Measurements from ENCODE around the gene GALNT2.

GALNT2 gene

GRCh38 chr1:230171356-230172015, 104.4 kb downstream of the GALNT2 start:
- DNase-seq = no peak

- no peak for DNase-seq
These were observed 105.0 kb downstream of the GALNT2 start for GRCh38 chr1:230172016-230172537.

- DNase-seq = no peak
These were observed 106.3 kb downstream of the GALNT2 start for GRCh38 chr1:230173187-230173975.

DNA sequence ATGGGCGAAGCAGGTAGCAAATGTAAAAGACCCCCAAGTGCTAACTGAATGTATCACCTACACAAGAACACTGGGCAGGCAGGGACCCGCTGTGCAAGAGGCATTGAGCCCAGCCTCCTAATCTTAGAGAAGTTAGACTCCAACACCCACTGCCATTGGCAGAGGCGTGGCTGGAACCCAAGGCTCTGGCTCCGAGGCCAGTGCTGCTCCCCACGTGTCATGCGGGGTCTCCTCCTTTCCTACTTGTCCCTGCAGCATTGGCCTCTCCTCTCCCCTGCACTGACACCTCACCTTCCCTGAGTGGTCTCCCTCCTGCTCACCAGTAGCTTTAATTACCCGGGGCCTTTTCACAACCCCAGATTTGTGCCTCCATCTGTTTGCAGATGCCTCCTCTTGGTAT, 107.0 kb downstream of the GALNT2 start:
- no peak for DNase-seq

DNA sequence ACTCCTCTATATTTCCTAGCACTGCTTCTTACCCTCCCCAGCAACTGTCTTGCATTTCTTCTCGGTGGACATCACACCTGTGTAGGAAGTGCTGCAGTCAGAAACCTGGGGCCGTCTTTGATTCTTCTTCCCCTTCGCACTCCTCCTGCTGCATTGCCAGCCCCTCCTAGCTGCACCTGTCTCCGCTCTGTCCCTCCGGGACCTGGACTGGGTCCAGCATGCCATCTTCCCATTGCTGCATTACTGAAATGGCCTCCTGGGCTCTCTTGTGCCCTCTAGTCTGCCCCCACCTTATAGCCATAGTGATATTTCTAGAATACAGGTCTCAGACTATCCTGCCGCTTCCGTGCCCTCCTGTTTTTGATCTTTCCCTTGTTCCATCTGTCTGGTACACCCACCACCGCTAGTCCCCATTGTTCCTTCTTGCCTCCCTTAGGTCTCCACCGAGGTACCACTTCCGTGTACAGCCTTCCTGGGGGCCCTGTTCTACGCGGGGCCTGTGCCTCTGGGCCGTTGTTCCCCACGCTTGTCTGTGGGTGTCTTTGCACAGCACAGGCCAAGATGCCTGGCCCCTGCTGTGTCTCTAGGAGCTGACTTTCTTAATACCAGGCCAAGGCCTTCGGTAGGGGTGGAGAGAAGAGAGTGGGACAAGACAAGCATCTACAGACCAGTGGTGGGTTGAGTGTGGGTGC, 107.6 kb downstream of the GALNT2 start:
- no peak for DNase-seq

DNA sequence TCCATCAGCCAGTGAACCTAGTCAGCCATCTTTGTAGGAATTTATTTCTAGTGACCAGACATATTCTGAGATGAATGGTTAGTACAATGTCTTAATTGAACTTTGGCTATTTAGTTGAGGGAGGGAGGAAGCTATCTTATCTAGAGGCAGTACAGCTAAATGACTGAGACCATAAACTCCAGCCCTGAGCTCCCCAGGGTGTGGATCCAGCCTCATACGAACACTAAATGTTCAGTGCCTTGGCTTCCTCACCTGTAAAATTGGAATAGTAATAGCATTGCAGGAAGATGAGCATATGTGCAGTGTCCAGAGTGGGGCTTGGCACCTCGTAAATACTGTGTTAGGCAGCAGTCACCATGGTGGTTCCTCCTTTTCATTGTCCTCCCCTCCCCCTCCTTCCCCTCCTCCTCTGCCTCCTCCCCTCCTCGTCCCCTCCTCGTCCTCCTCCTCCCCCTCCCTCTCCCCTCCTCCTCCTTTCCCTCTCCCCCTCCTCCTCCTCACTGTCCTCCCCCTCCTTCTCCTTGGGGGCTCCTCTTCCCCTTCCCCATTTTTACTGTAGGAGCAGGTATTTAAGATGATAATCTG, 108.2 kb downstream of the GALNT2 start:
- no peak for DNase-seq

GRCh38 chr1:230175839-230176238, 108.8 kb downstream of the GALNT2 start:
- DNase-seq = no peak

DNA sequence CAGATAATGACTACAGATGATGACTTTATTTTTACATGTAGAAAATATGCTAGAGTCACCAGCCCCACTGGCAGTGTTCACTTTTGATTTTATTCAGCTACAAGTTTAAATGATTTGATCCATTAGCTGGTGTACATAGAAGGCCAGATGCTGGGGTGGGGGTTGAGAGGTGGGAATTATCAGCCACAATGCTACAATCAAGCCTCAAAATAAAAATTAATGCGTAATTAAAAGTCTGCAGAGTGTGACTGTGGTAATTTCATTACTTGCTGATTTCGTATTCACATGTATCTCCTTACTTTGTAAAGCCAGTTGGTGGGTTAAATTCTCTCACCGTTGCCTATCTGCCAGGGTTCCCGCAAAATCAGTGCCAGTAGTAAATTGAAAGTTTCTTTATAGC, 109.3 kb downstream of the GALNT2 start:
- DNase-seq = no peak

DNA sequence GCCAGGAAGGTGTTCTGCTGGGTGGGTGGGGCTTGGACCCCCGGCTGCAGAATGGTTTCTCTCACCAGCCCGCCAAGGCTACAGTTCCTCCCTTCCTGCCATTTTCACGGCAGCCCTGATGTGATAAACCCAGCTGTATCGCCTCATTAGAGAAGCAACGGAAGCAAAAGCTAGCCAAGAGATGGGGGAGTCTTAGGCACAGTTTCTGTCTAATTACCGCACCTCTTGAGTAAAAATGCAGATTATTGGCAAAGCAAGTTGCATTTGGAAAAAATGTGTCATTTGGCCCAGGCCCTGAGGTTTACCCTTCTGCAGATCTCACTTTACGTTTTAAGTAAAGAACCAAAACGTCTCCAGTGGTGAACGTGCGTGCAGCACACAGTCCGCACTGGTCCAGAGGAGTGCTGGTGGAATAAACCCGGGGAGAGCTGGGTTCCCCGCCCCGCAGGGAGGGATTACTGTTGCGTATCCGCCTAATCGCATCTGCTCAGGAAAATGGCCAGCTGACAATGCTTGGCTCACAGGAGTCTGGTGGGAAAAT, 109.9 kb downstream of the GALNT2 start:
- DNase-seq = no peak

- no peak for DNase-seq
These were observed 112.2 kb downstream of the GALNT2 start for GRCh38 chr1:230179249-230179648.

DNA sequence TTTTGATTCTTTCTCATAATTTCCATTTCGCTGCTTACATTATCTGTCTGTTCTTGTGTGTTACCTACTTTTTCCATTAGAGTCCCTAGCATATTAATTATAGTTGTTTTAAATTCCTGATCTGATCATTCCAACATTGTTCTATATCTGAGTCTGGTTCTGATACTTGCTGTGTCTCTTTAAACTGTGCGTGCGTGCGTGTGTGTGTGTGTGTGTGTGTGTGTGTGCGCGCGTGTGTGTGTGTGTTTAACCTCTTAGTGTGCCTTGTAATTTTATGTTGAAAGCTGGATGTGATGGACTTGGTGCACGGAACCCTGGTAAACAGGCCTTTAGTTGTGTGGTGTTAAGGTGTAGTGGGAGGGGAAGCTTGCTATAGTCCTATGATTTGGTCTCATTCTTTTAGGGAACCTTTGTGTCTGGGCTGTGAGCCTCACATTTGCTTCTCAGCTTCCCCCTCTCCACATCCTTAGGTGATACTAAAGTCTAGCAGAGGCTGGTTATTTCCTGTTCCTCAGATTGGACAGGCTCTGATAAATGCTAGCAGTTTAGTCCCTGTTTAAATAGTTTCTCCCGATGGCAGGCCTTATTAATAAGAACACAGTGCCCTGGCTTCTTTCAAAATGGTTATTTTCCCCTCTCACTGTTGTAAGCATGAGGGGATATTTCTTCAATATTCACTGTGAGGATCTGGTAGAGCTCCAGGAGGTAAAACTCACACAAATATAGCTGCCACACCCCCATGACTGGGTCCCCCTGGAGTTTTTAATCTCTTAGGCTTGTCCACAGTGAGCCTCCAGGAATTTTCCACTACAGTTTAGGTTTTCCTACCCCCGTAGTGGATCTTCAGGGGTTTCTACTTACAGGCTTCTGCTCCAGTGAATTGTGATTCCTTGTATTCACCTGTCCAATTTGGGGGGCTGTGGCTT, 118.3 kb downstream of the GALNT2 start:
- no peak for DNase-seq

- DNase-seq = no peak
These were observed 119.2 kb downstream of the GALNT2 start for GRCh38 chr1:230186003-230186863.

- no peak for DNase-seq
These were observed 119.8 kb downstream of the GALNT2 start for GRCh38 chr1:230186874-230187273.

DNA sequence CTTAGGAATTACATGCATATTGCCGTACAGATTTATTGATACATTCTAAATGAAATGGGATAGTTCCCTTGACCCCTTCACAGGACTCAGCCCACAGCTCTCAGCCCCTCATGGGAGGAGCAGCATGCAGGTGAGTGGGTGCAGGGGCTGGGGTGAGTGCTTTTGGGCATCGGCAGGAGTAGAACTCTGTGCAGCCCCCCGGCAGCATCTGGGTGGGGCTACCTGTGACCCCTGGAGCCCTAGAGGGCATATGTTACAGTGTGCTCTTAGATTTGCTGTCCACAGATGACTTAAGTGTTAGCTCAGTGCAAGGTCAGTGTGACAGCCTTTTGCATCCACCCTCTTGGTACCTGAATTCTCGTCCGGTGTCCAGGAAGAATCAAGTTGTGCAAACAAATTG, 120.3 kb downstream of the GALNT2 start:
- DNase-seq = no peak

DNA sequence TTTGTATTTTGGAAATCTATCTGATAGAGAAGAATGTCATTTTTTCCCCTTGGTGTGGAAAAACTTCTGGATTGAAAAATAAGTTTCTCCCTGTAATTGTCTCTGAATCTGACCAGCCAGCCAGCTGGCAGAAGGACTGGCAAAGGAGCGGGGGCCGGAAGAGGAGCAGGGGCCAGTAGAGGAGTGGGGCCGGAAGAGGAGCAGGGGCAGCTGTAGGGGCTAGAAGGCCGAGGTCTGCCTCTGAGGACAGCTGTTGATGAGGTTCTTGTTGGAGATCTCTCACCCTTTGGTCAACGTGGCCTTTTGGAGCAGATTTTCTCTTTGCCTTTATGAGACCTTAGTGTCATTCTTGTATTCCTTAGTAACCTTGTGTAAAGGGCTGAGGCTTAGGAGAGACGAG, 121.8 kb downstream of the GALNT2 start:
- DNase-seq = no peak

DNA sequence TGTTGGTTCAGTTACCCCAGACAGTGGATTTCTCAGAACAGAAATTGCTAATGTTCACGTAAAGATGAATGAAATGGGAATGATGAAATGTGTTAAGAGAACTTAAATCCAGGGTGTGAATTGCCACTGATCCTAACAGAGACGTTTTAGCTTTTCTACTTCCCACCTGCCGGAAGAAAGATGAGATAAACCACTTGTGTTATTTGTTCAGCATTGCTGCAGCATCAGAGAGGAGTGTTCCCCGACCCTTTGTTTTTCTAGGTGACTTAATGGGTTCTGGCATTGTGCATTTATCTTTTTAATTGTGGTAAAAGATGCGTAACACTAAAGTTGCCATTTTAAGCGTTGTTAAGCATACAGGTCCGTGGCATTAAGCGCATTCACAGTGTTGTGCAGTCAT, 122.3 kb downstream of the GALNT2 start:
- DNase-seq = no peak

- DNase-seq = no peak
These were observed 122.8 kb downstream of the GALNT2 start for GRCh38 chr1:230189824-230190223.

GRCh38 chr1:230191079-230191804, 124.2 kb downstream of the GALNT2 start:
- peak; percentile 24 for DNase-seq

DNA sequence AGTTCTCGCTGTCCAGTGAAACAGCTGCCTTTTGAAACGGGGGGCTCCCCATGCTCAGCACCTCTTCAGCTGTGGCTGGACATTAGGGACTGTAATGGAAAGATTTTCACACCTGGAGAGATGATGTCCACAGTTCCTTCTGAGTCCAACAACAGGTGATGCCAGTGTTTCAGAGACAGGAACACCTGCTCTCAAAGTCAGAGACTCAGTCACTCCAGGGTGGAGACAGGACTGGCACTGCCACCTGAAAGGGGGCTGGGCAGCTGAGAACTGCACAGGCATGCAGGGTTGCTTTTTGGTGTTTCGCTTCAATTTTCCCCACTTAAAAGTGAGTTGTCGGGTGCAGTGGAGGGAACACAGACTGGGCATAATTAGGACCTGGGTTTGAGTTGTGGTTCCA, 124.8 kb downstream of the GALNT2 start:
- no peak for DNase-seq

DNA sequence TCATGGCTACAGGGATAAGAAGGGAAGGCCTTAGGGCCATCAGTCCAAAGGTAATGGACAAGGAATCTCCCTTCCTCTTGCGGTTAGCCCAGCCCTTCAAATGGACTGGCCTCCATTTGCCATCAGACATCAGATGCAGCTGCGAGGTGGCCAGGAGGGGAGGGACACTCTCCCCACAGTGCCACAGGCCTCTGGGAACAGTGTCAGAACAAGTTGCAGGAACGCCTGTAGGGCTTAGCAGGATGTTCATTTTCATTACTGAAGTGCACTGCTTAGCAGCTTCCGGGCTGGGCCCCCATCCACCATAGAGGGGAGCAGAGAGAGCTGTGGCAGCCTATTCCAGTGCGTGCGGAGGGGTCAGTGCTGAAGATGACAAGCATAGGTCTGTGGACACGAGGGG, 127.5 kb downstream of the GALNT2 start:
- DNase-seq = no peak
